Esophagus muscularis mucosa (tissue), 4 donors: Measurements from ENCODE around the gene SERPINB11. TPM values are rescaled to one million over a fixed set of nuclear protein-coding genes. Genes with fewer than 3 reads are reported as not detected.
"Not testable (repeated sequence)": the region's sequence is repeated elsewhere in the genome, so short reads cannot be mapped to it uniquely, and the experiment has no call there.

Source experiments
- DNase-seq: peaks from one replicate; pipeline ENCODE4 v3.0.0-alpha.2; 2017; ENCODE audit errors: extremely low spot score
- H3K27ac ChIP-seq, 4 donors: fragments of 200-600 bp; sonication (generic); replicated peaks in 1 of 4; 1 replicate in 3 of 4; 2 replicates in 1 of 4; pipeline ENCODE4 v1.5.1; 2016 to 2019; ENCODE audit warnings: mild to moderate bottlenecking in 1 of 4
- H3K27me3 ChIP-seq, 4 donors: fragments of 200-600 bp; sonication (generic); one replicate each; pipeline versions ENCODE4 v1.5.1 to v1.6.0; 2016 to 2019
- H3K36me3 ChIP-seq, 4 donors: fragments of 200-600 bp; sonication (generic); one replicate each; pipeline ENCODE4 v1.5.1; 2016 to 2019
- H3K4me1 ChIP-seq, 4 donors: fragments of 200-600 bp; sonication (generic); one replicate each; pipeline ENCODE4 v1.5.1; 2016 to 2019
- H3K4me3 ChIP-seq, 4 donors: fragments of 200-600 bp; sonication (generic); 1 replicate in 2 of 4; 2 replicates in 2 of 4; pipeline ENCODE4 v1.5.1; 2016 to 2019; ENCODE audit warnings: mild to moderate bottlenecking in 4 of 4, moderate library complexity in 1 of 4
- H3K9me3 ChIP-seq, 4 donors: fragments of 200-600 bp; sonication (generic); 1 replicate in 3 of 4; 2 replicates in 1 of 4; pipeline ENCODE4 v1.5.1; 2016 to 2019
- CTCF ChIP-seq, 3 experiments: fragments of 200-600 bp in 2 of 3; fragments of 450-650 bp in 1 of 3; sonication (generic) in 2 of 3; IDR thresholded peaks; one replicate each; pipeline ENCODE4 v1.5.1; 2017 to 2019; ENCODE audit warnings: antibody characterized with exemption in 3 of 3, mild to moderate bottlenecking in 2 of 3, moderate library complexity in 1 of 3
- EP300 ChIP-seq: sonication (generic); formaldehyde crosslinking; IDR thresholded peaks from one replicate; pipeline ENCODE4 v1.6.1; 2017; ENCODE audit warnings: antibody characterized with exemption
- POLR2A ChIP-seq: fragments of 450-650 bp; IDR thresholded peaks from one replicate; pipeline ENCODE4 v1.6.1; 2017; ENCODE audit warnings: antibody characterized with exemption, moderate library complexity, mild to moderate bottlenecking, low read depth
- POLR2AphosphoS5 ChIP-seq, 2 donors: sonication (generic); formaldehyde crosslinking; IDR thresholded peaks; one replicate each; pipeline ENCODE4 v1.6.1; 2017; ENCODE audit warnings: antibody characterized with exemption in 2 of 2
- WGBS: methylation state at CpG from one replicate; pipeline ENCODE4 v1.1.5; 2018; 5-methylcytosine and 5-hydroxymethylcytosine counted together
- intact Hi-C: fragments of 100-400 bp; cut with DNase I; formaldehyde crosslinking; loops from one replicate; pipeline ENCODE4 v1.15.1; 2023
- total RNA-seq, 4 donors: library from RNA; depleted of rRNA; stranded (reverse); fragments of >200 nt; gene quantifications; one replicate each; pipeline versions ENCODE4 v1.1.0 to v1.2.1, GENCODE V29; 2016

The SERPINB11 gene
- not detected for total RNA-seq

- no peak for TF ChIP-seq POLR2A
- no peak for TF ChIP-seq POLR2AphosphoS5 (IDR thresholded peaks at IDR 0.05)
- TF ChIP-seq EP300: no peak
- TF ChIP-seq CTCF (IDR thresholded peaks at IDR 0.05): no peak
- no peak for DNase-seq
- Histone ChIP-seq H3K27ac (no peak within 1 kb of the TSS), H3K27me3 (peaks cover 0 to 4% (median 0%) of the 10 kb centered on the region in 4 donors), H3K36me3 (no peaks in the 10 kb centered on the region), H3K4me1 (no peaks in the 10 kb centered on the region), H3K4me3 (no peak within 1 kb of the TSS), H3K9me3 (no peaks in the 10 kb centered on the region)
- 81% methylated on average over 2 of the region's 2 CpGs for WGBS
- intact Hi-C loops: no loop called here
Measured at GRCh38 chr18:63702660-63703059, at the start of gene SERPINB11. Gene SERPINB11, plus strand, starts transcription at chr18:63702960. Its CDS starts 7,234 bp downstream, at chr18:63710194.

DNA sequence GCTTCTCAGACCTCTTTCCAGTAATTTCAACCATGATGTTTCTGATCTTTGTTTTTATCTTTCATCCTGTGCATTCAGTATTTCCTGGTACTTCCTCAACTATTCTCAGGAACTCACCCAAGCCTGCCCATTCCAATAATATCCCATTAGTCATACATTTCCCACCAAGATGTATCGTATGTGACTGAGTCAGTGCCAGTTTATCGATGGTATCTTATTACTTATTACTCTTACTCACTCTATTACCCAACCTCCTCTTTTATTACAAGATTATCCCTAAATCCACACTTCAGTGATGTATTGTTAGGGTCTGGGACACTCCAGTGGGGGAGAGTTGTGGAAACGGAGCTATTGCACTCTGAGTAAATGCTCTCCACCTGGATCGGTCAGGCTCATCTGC, 43.8 kb upstream of the SERPINB11 start:
- H3K27me3 ChIP-seq, DNase-seq, intact Hi-C loops, H3K4me3 ChIP-seq, H3K9me3 ChIP-seq, H3K27ac ChIP-seq, H3K4me1 ChIP-seq, H3K36me3 ChIP-seq: not testable (repeated sequence)
- 80% methylated on average over 4 of the region's 4 CpGs for WGBS

DNA sequence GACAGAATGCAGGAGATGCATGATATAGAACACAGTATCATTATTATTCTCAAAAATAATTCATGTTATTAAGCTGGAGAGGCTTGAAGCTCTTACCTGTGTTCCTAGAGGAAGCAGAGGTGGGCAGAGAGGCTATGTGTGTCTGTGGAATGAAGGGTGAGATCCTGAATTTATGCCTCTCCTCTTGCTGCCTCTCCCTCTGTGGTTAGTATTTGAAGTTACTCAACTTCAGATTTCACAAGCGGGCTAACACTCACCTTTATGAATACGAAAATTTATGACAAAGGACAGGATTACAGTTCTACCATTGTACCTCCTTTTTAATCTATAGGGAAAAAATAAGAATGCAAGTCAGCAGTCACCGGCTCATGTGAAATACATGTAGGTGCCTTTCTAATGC, 41.0 kb upstream of the SERPINB11 start, which contains the start of gene SERPINB3:
TSS of gene SERPINB3 (minus strand) at position 144 of the 400 bp plus-strand sequence. CDS start 677 bp downstream, outside the sequence.
- H3K4me3 ChIP-seq, H3K36me3 ChIP-seq, H3K27ac ChIP-seq, intact Hi-C loops, H3K27me3 ChIP-seq, H3K4me1 ChIP-seq, DNase-seq, H3K9me3 ChIP-seq: not testable (repeated sequence)
- 100% methylated on average over 2 of the region's 3 CpGs for WGBS

DNA sequence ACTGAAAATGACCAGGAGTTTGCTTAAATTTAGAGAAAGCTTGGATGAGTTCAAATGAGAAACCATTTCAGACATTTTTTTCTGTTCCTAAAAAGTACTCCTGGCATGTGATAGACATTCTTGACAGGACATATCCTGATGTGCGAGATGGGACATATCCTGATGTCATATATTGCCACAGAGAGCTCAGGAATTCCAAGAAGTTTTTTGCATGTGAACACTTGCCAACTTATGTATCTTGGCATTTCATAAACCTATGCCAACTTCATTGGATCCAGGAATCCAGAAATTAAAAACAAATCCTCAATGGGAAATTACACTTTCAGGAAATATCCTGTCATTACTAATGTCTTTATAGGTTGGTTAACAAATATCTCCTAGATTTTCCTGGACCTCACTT, 38.2 kb upstream of the SERPINB11 start:
- no peak for TF ChIP-seq POLR2A
- TF ChIP-seq EP300: no peak
- no peak for TF ChIP-seq CTCF (IDR thresholded peaks at IDR 0.05)
- no peak for TF ChIP-seq POLR2AphosphoS5 (IDR thresholded peaks at IDR 0.05)
- Histone ChIP-seq H3K36me3 (no peaks in the 10 kb centered on the region), H3K27ac (no peak overlapping the region), H3K4me1 (no peaks in the 10 kb centered on the region), H3K27me3 (no peaks in the 10 kb centered on the region), H3K4me3 (no peak overlapping the region), H3K9me3 (no peaks in the 10 kb centered on the region)
- WGBS: 96% methylated on average over 1 of the region's 1 CpG
- DNase-seq: no peak
- intact Hi-C loops: no loop called here

GRCh38 chr18:63676526-63677323, 26.0 kb upstream of the SERPINB11 start:
- Histone ChIP-seq H3K36me3 (no peaks in the 10 kb centered on the region), H3K9me3 (no peaks in the 10 kb centered on the region), H3K27ac (no peak overlapping the region), H3K27me3 (no peaks in the 10 kb centered on the region), H3K4me1 (no peaks in the 10 kb centered on the region), H3K4me3 (no peak overlapping the region)
- 31% methylated on average over 5 of the region's 5 CpGs for WGBS
- intact Hi-C loops: no loop called here
- TF ChIP-seq CTCF (IDR thresholded peaks at IDR 0.05) (no peak), EP300 (no peak), POLR2AphosphoS5 (IDR thresholded peaks at IDR 0.05) (no peak), POLR2A (no peak)
- no peak for DNase-seq
